ENCODE results near the gene HTRA1. TPM values are rescaled to one million over a fixed set of nuclear protein-coding genes. Genes with fewer than 3 reads are reported as not detected.

Gene HTRA1
- total and polyA plus RNA-seq, 2 of the 4 experiments (the other 2 are of a cell fraction), result 28.5 to 108 TPM

- H4K8ac ChIP-seq (ENCODE audit: low read depth in 2 of 2, low read length in 2 of 2), result no peak overlapping the region
- TF ChIP-seq MXI1 (IDR thresholded peaks at IDR 0.05; ENCODE audit: borderline replicate concordance, low read depth, low read length) (no peak), RAD21 (IDR thresholded peaks at IDR 0.05; ENCODE audit: low read length) (no peak), NFE2L2 (IDR thresholded peaks at IDR 0.05; ENCODE audit: low read depth, low read length) (no peak), USF2 (IDR thresholded peaks at IDR 0.05; ENCODE audit: low read depth, low read length) (no peak)
- no TSS peak for BruUV-seq (replicated peaks)
- H4K91ac ChIP-seq (ENCODE audit: insufficient read depth, low read depth, low read length), result no peak overlapping the region
- no peak overlapping the region for H3K56ac ChIP-seq (ENCODE audit: extremely low read depth, insufficient read depth, low read length)
- peaks cover 4% of the 10 kb centered on the region for H3K27me3 ChIP-seq (ENCODE audit: control insufficient read depth, insufficient read depth, low read length)
- no peak overlapping the region for H3K4me2 ChIP-seq (ENCODE audit: low read depth, low read length)
- no peak overlapping the region for H2BK15ac ChIP-seq (ENCODE audit: low read depth, low read length)
- H3K9ac ChIP-seq (ENCODE audit: low read depth, low read length), result no peak overlapping the region
- H3K4me3 ChIP-seq (ENCODE audit: insufficient read depth, low read depth, low read length), result no peak overlapping the region
- no peaks in the 10 kb centered on the region for H3K4me1 ChIP-seq (ENCODE audit: control insufficient read depth, insufficient read depth, low read length)
- H3K9me1 ChIP-seq (ENCODE audit: insufficient read depth, low read length), result no peaks in the 10 kb centered on the region
- no peak for DNase-seq
- H2BK120ac ChIP-seq (ENCODE audit: low read depth, low read length), result no peak overlapping the region
- no peak overlapping the region for H2AK9ac ChIP-seq (replicated peaks; ENCODE audit: low read depth, low read length, poor library complexity)
- ChIA-PET POLR2A (ENCODE audit: unreplicated experiment) (no interaction called here), CTCF (no interaction called here)
- no peaks in the 10 kb centered on the region for H3K9me3 ChIP-seq (ENCODE audit: control insufficient read depth, insufficient read depth, low read length)
- intact Hi-C loops (cut with micrococcal nuclease), result no loop called here
- H3K18ac ChIP-seq (ENCODE audit: low read depth, low read length), result no peak overlapping the region
- no peak overlapping the region for H2BK5ac ChIP-seq (ENCODE audit: low read depth, low read length, poor library complexity, severe bottlenecking)
- in situ Hi-C loops (cut with MboI; ENCODE audit: low sequenced_read_pairs), result no loop called here
- no peaks in the 10 kb centered on the region for H3K79me1 ChIP-seq (ENCODE audit: low read depth in 1 of 2, low read length in 2 of 2)
- no peaks in the 10 kb centered on the region for H4K20me1 ChIP-seq (ENCODE audit: insufficient read depth, low read length)
- H3K23ac ChIP-seq (ENCODE audit: low read depth, low read length), result no peak overlapping the region
- no peak overlapping the region for H4K5ac ChIP-seq (ENCODE audit: low read depth, low read length)
- H3K36me3 ChIP-seq (ENCODE audit: control insufficient read depth, insufficient read depth, low read length), result no peaks in the 10 kb centered on the region
- dilution Hi-C loops (cut with HindIII; ENCODE audit: low sequenced_read_pairs, unreplicated experiment), result no loop called here
- no peak overlapping the region for H2BK20ac ChIP-seq (ENCODE audit: low read depth, low read length)
- no peak overlapping the region for H2AK5ac ChIP-seq (ENCODE audit: low read depth, low read length)
- no peak overlapping the region for H3K14ac ChIP-seq (replicated peaks; ENCODE audit: low read depth, low read length)
- no peak for ATAC-seq (ENCODE audit: low read depth)
- H2AFZ ChIP-seq (replicated peaks; ENCODE audit: low read length, poor library complexity), result no peak overlapping the region
- no peak overlapping the region for H3K27ac ChIP-seq (ENCODE audit: insufficient read depth, low read length)
- no CpG with 5 or more reads among the region's 5 CpGs for WGBS, 2 experiments (ENCODE audit: extremely low coverage in 2 of 2, insufficient read length in 1 of 2)
- H3K4ac ChIP-seq (ENCODE audit: low read depth, low read length), result no peak overlapping the region
Observed at GRCh38 chr10:122531261-122531660, 69.9 kb downstream of the HTRA1 start.

Data from IMR-90 (cell line).